ENCODE data around the gene CAMTA1.

- TF ChIP-seq POLR2AphosphoS5 (IDR thresholded peaks at IDR 0.05; ENCODE audit: low read depth, low read length), result no peak
- TF ChIP-seq SIN3A (IDR thresholded peaks at IDR 0.05; ENCODE audit: borderline replicate concordance, insufficient read depth, low read depth, low read length), result no peak
- TF ChIP-seq, protein P1, sequence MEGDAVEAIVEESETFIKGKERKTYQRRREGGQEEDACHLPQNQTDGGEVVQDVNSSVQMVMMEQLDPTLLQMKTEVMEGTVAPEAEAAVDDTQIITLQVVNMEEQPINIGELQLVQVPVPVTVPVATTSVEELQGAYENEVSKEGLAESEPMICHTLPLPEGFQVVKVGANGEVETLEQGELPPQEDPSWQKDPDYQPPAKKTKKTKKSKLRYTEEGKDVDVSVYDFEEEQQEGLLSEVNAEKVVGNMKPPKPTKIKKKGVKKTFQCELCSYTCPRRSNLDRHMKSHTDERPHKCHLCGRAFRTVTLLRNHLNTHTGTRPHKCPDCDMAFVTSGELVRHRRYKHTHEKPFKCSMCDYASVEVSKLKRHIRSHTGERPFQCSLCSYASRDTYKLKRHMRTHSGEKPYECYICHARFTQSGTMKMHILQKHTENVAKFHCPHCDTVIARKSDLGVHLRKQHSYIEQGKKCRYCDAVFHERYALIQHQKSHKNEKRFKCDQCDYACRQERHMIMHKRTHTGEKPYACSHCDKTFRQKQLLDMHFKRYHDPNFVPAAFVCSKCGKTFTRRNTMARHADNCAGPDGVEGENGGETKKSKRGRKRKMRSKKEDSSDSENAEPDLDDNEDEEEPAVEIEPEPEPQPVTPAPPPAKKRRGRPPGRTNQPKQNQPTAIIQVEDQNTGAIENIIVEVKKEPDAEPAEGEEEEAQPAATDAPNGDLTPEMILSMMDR (IDR thresholded peaks at IDR 0.05), result no peak
These were observed 302.6 kb downstream of the CAMTA1 start for GRCh38 chr1:7087888-7088287.
